ENCODE results near the gene FH. TPM values are rescaled to one million over a fixed set of nuclear protein-coding genes. Genes with fewer than 3 reads are reported as not detected.

FH gene
- total and polyA plus RNA-seq, 2 of the 13 experiments (the other 11 are each of a cell fraction or from before 2014, with no cell fraction given), result 39.2 to 152 TPM

DNA sequence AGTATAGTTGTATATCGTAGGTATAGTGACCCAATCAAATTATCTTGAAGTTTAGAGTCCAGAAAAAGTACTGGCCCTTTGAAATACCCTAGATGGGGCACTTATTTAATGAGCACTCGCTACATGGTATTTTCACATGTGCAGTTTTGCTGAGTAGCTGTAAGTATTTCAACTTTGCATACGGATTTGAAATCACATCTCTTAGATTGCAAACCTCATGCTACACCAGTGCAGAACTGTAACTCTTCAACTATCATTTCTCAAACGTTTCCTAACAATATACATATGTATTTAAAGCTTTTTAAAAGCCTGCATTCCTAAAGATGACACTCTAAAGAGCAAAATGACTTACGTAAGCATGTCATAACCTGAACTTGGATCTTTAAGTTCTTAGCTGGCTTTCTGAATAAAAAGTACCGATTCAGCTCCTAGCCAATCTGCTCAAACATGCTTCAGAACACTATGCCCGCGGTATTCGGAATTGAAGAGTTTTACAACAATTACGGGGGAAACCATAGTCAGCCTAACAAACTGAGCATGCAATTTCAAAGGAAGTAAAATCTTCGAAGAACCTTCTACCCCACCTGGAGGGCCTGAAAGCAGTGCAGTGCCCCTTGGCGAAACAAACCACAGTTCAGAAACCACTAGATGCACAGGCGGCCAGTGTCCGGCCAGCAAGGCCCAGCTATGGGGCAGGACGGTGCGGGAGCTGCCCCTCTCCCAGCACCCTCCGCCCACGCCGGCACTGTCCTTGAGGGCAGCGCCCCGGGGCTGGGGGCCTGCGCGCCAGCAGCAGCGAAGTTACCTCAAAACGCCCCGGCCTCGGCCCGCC lies 863 bp downstream of the FH start (continued):
- TF ChIP-seq ZNF646 (CRISPR knock-in tag; IDR thresholded peaks at IDR 0.05) (0 out of 2 replicates have a peak, but pooled peaks have one; percentile 21), MAZ (IDR thresholded peaks at IDR 0.05; ENCODE audit: borderline replicate concordance, low read depth, low read length) (no peak), MAZ (CRISPR knock-in tag; IDR thresholded peaks at IDR 0.05; ENCODE audit: low read depth) (0 out of 2 replicates have a peak, but pooled peaks have one; percentile 46), ZNF263 (CRISPR knock-in tag; IDR thresholded peaks at IDR 0.05) (0 out of 2 replicates have a peak, but pooled peaks have one; percentile 10), DPF2 (CRISPR knock-in tag; IDR thresholded peaks at IDR 0.05; ENCODE audit: borderline replicate concordance, low read depth) (no peak), RORA (CRISPR knock-in tag; IDR thresholded peaks at IDR 0.05) (no peak), ZBTB1 (CRISPR knock-in tag; IDR thresholded peaks at IDR 0.05; ENCODE audit: borderline replicate concordance) (no peak), ZNF546 (CRISPR knock-in tag; conservative IDR thresholded peaks at IDR 0.05) (peak; percentile 86; the same call in 1 of the 2 replicates), PHF21A (CRISPR knock-in tag; IDR thresholded peaks at IDR 0.05) (no peak), NFYC (CRISPR knock-in tag; IDR thresholded peaks at IDR 0.05) (no peak), FOXO1 (CRISPR knock-in tag; IDR thresholded peaks at IDR 0.05) (peak; percentile 2; the same call in 1 of the 2 replicates), ASH2L (IDR thresholded peaks at IDR 0.05; ENCODE audit: insufficient read length, low read depth, low read length) (peak; percentile 69), MAFK (conservative IDR thresholded peaks at IDR 0.05 in 1 of 2, IDR thresholded peaks at IDR 0.05 in 1 of 2; ENCODE audit: low read length in 2 of 2) (0 out of 4 replicates have a peak, but pooled peaks of 1 of the 2 experiments have one; percentile 1), ZMYM2 (CRISPR knock-in tag; IDR thresholded peaks at IDR 0.05) (0 out of 2 replicates have a peak, but pooled peaks have one; percentile 20)
- TF ChIP-seq, protein P1, sequence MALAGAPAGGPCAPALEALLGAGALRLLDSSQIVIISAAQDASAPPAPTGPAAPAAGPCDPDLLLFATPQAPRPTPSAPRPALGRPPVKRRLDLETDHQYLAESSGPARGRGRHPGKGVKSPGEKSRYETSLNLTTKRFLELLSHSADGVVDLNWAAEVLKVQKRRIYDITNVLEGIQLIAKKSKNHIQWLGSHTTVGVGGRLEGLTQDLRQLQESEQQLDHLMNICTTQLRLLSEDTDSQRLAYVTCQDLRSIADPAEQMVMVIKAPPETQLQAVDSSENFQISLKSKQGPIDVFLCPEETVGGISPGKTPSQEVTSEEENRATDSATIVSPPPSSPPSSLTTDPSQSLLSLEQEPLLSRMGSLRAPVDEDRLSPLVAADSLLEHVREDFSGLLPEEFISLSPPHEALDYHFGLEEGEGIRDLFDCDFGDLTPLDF (CRISPR knock-in tag; IDR thresholded peaks at IDR 0.05), result no peak; the same call in 1 of the 2 replicates
- TF ChIP-seq, protein P2, sequence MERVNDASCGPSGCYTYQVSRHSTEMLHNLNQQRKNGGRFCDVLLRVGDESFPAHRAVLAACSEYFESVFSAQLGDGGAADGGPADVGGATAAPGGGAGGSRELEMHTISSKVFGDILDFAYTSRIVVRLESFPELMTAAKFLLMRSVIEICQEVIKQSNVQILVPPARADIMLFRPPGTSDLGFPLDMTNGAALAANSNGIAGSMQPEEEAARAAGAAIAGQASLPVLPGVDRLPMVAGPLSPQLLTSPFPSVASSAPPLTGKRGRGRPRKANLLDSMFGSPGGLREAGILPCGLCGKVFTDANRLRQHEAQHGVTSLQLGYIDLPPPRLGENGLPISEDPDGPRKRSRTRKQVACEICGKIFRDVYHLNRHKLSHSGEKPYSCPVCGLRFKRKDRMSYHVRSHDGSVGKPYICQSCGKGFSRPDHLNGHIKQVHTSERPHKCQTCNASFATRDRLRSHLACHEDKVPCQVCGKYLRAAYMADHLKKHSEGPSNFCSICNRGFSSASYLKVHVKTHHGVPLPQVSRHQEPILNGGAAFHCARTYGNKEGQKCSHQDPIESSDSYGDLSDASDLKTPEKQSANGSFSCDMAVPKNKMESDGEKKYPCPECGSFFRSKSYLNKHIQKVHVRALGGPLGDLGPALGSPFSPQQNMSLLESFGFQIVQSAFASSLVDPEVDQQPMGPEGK (CRISPR knock-in tag; IDR thresholded peaks at IDR 0.05), result peak; percentile 40; the same call in 1 of the 2 replicates
- TF ChIP-seq, protein P3, sequence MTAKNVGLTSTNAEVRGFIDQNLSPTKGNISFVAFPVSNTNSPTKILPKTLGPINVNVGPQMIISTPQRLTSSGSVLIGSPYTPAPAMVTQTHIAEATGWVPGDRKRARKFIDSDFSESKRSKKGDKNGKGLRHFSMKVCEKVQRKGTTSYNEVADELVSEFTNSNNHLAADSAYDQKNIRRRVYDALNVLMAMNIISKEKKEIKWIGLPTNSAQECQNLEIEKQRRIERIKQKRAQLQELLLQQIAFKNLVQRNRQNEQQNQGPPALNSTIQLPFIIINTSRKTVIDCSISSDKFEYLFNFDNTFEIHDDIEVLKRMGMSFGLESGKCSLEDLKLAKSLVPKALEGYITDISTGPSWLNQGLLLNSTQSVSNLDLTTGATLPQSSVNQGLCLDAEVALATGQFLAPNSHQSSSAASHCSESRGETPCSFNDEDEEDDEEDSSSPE (CRISPR knock-in tag; IDR thresholded peaks at IDR 0.05), result no peak
